PC-3 (cell line): ENCODE data around the gene TOGARAM2. TPM values are rescaled to one million over a fixed set of nuclear protein-coding genes. Genes with fewer than 3 reads are reported as not detected.

Experiments
- ATAC-seq: fragments of 200-7000 bp; cut with Tn5 transposase; 2 replicates; pipeline ENCODE4 v1.9.1; 2020; ENCODE audit warnings: mild to moderate bottlenecking, moderate library complexity
- BruUV-seq: library from RNA; stranded (reverse); fragments of 400-500 nt; replicated peaks from 2 replicates; lab custom pipeline; 2021; lab: Mats Ljungman, UMichigan
- CTCF ChIA-PET: fragments of 300-600 bp; sonication (Branson Sonifier 250); formaldehyde crosslinking; loops from one replicate; lab custom pipeline; 2022; ENCODE audit warnings: antibody characterized with exemption; lab: Charles Lee
- POLR2A ChIA-PET: fragments of 300-600 bp; sonication (Branson Sonifier 250); formaldehyde crosslinking; loops from one replicate; lab custom pipeline; 2022; ENCODE audit warnings: antibody characterized with exemption; ENCODE audit not compliant: unreplicated experiment; lab: Charles Lee
- DNase-seq: peaks from one replicate; pipeline ENCODE4 v3.0.0-alpha.2; 2015
- H2AFZ ChIP-seq: fragments of 300-600 bp; sonication (generic); 2 replicates; pipeline ENCODE4 v1.6.0; 2016; ENCODE audit warnings: antibody characterized with exemption, low read length
- H3F3A ChIP-seq: fragments of 300-600 bp; sonication (generic); one replicate; pipeline ENCODE4 v1.6.0; 2017; ENCODE audit warnings: antibody characterized with exemption, low read length, control low read depth, mild to moderate bottlenecking; ENCODE audit not compliant: unreplicated experiment
- H3K27ac ChIP-seq: fragments of 300-600 bp; sonication (generic); 2 replicates; pipeline ENCODE4 v1.5.1; 2016; ENCODE audit warnings: mild to moderate bottlenecking, low read length
- H3K27me3 ChIP-seq: fragments of 300-600 bp; sonication (generic); 2 replicates; pipeline ENCODE4 v1.6.1; 2016; ENCODE audit warnings: low read length, mixed read lengths
- H3K36me3 ChIP-seq: fragments of 300-600 bp; sonication (generic); 2 replicates; pipeline ENCODE4 v1.6.1; 2016; ENCODE audit warnings: low read depth, mixed run types, low read length, mixed read lengths
- H3K4me1 ChIP-seq: fragments of 300-600 bp; sonication (generic); 2 replicates; pipeline ENCODE4 v1.5.1; 2016; ENCODE audit warnings: low read length; ENCODE audit not compliant: insufficient read depth
- H3K4me2 ChIP-seq: fragments of 300-600 bp; sonication (generic); 2 replicates; pipeline ENCODE4 v1.6.0; 2016; ENCODE audit warnings: low read length
- H3K4me3 ChIP-seq: fragments of 300-600 bp; sonication (generic); 2 replicates; pipeline ENCODE4 v1.5.1; 2016; ENCODE audit warnings: mild to moderate bottlenecking, low read length, mixed read lengths
- H3K79me2 ChIP-seq: fragments of 300-600 bp; sonication (generic); 2 replicates; pipeline ENCODE4 v1.6.1; 2017; ENCODE audit warnings: low read length, mixed read lengths
- H3K9ac ChIP-seq: fragments of 300-600 bp; sonication (generic); 2 replicates; pipeline ENCODE4 v1.6.0; 2016; ENCODE audit warnings: mild to moderate bottlenecking, low read length
- H3K9me2 ChIP-seq: fragments of 300-600 bp; sonication (generic); replicated peaks from 2 replicates; pipeline ENCODE4 v1.6.1; 2016; ENCODE audit warnings: mixed run types, low read length, mixed read lengths
- H3K9me3 ChIP-seq: fragments of 300-600 bp; sonication (generic); 2 replicates; pipeline ENCODE4 v1.6.1; 2016; ENCODE audit warnings: low read length, mixed read lengths
- H4K20me1 ChIP-seq: fragments of 300-600 bp; sonication (generic); 2 replicates; pipeline ENCODE4 v1.6.1; 2016; ENCODE audit warnings: low read length, mixed read lengths
- EZH2 ChIP-seq: fragments of 300-600 bp; sonication (generic); IDR thresholded peaks from one replicate; pipeline ENCODE4 v1.6.1; 2017; ENCODE audit warnings: antibody characterized with exemption, mild to moderate bottlenecking, low read length; ENCODE audit not compliant: unreplicated experiment
- EZH2phosphoT487 ChIP-seq: fragments of 300-600 bp; sonication (generic); IDR thresholded peaks from 2 replicates; pipeline ENCODE4 v1.6.1; 2018; ENCODE audit warnings: mild to moderate bottlenecking, antibody characterized with exemption, low read length, borderline replicate concordance
- intact Hi-C: fragments of 100-400 bp; cut with micrococcal nuclease; formaldehyde crosslinking; loops from 2 replicates; pipeline ENCODE4 v1.9.0; 2023
- total RNA-seq: library from RNA; depleted of rRNA; stranded (reverse); fragments of >200 nt; gene quantifications from 2 replicates; pipeline ENCODE4 v1.2.3, GENCODE V29; 2014
- TF ChIP-seq, protein P1 (sequence below): fragments of 300-600 bp; sonication (generic); conservative IDR thresholded peaks from 2 replicates; pipeline ENCODE4 v1.5.1; 2017; ENCODE audit warnings: antibody characterized with exemption, low read depth, mild to moderate bottlenecking, low read length

TOGARAM2 gene
- total RNA-seq, 1 experiment from 2014 or later: not detected

DNA sequence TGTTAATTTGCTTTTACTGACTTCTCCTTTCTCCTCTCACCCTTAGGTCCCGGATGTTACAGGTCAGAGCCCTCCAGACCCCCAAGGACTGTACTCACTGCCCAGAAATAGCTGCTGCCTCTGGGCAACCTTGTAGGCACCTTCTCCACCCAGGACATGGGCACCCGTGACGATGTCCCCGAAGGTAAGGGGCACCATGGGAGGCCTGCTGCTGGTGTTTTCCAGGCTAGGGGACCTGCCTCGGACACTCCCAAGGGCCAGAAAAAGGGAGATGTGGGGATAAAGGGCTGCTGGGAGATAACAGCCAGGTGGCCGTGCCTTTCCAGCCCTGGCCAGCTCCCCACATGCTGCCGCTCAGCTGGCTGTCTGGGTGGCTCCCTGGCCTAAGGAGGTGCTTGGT, 13.6 kb downstream of the TOGARAM2 start:
- ChIA-PET CTCF (no interaction called here), POLR2A (no interaction called here)
- H2AFZ ChIP-seq: no peak overlapping the region
- no peak overlapping the region for H3K4me2 ChIP-seq
- no peaks in the 10 kb centered on the region for H3F3A ChIP-seq
- no peaks in the 10 kb centered on the region for H3K27me3 ChIP-seq
- H3K27ac ChIP-seq: no peak overlapping the region
- DNase-seq (no peak), ATAC-seq (no peak)
- TF ChIP-seq, protein P1, sequence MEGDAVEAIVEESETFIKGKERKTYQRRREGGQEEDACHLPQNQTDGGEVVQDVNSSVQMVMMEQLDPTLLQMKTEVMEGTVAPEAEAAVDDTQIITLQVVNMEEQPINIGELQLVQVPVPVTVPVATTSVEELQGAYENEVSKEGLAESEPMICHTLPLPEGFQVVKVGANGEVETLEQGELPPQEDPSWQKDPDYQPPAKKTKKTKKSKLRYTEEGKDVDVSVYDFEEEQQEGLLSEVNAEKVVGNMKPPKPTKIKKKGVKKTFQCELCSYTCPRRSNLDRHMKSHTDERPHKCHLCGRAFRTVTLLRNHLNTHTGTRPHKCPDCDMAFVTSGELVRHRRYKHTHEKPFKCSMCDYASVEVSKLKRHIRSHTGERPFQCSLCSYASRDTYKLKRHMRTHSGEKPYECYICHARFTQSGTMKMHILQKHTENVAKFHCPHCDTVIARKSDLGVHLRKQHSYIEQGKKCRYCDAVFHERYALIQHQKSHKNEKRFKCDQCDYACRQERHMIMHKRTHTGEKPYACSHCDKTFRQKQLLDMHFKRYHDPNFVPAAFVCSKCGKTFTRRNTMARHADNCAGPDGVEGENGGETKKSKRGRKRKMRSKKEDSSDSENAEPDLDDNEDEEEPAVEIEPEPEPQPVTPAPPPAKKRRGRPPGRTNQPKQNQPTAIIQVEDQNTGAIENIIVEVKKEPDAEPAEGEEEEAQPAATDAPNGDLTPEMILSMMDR: no peak
- BruUV-seq: no TSS peak
- H3K9me2 ChIP-seq: no peaks in the 10 kb centered on the region
- H3K4me3 ChIP-seq: no peak overlapping the region
- H3K4me1 ChIP-seq: peaks cover 9% of the 10 kb centered on the region
- H3K9me3 ChIP-seq: no peaks in the 10 kb centered on the region
- H4K20me1 ChIP-seq: no peaks in the 10 kb centered on the region
- intact Hi-C loops: no loop called here
- no peak overlapping the region for H3K9ac ChIP-seq
- H3K36me3 ChIP-seq: no peaks in the 10 kb centered on the region
- no peaks in the 10 kb centered on the region for H3K79me2 ChIP-seq

DNA sequence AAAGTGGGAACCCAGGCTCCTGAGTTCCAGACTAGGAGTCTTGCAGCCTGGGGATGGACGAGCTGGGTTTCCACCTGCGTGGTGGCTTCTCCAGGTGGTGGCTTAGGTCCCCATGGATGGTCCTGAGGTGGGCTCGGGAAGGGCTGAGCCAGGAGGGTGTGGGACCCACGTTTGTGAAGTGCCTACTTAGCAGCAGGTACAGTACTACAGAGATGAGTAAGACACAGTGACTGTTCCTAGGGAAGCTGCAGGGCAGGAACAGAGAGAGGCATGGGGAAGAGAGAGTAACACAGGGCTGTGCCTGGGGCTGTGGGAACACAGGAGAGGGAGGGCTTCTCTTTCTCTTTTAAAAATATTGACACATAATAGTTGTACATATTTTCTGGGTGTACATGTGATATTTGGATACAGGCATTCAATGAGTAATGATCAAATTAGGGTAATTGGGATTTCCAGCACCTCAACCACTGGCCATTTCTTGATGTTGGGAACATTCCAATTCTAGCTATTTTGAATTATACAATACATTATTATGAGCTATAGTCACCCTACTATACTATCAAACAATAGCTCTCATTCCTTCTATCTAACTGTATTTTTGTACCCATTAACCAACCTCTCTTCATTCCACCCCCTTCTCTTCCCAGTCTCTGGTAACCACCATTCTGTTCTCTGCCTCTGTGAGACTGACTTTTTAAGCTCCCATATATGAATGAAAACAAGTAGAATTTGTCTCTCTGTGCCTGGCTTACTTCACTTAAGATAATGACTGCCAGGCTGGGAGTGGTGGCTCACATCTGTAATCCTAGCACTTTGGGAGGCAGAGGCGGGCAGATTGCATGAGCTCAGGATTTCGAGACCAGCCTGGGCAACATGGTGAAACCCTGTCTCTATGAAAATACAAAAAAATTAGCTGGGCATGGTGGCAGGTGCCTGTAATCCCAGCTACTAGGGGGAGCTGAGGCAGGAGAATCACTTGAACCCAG, 15.0 kb downstream of the TOGARAM2 start:
- Histone ChIP-seq H3K27ac (no peak overlapping the region), H3K9me2 (no peaks in the 10 kb centered on the region), H3K27me3 (no peaks in the 10 kb centered on the region), H4K20me1 (no peaks in the 10 kb centered on the region), H3K79me2 (no peaks in the 10 kb centered on the region), H3K4me3 (no peak overlapping the region), H3K9ac (no peak overlapping the region), H2AFZ (no peak overlapping the region), H3F3A (no peaks in the 10 kb centered on the region), H3K36me3 (no peaks in the 10 kb centered on the region), H3K4me2 (no peak overlapping the region), H3K4me1 (peaks cover 9% of the 10 kb centered on the region), H3K9me3 (no peaks in the 10 kb centered on the region)
- CTCF ChIA-PET: no interaction called here
- POLR2A ChIA-PET: no interaction called here
- TF ChIP-seq, protein P1: no peak
- TF ChIP-seq EZH2 (no peak), EZH2phosphoT487 (no peak)
- DNase-seq (no peak), ATAC-seq (no peak)
- intact Hi-C loops: no loop called here
- BruUV-seq: no TSS peak

DNA sequence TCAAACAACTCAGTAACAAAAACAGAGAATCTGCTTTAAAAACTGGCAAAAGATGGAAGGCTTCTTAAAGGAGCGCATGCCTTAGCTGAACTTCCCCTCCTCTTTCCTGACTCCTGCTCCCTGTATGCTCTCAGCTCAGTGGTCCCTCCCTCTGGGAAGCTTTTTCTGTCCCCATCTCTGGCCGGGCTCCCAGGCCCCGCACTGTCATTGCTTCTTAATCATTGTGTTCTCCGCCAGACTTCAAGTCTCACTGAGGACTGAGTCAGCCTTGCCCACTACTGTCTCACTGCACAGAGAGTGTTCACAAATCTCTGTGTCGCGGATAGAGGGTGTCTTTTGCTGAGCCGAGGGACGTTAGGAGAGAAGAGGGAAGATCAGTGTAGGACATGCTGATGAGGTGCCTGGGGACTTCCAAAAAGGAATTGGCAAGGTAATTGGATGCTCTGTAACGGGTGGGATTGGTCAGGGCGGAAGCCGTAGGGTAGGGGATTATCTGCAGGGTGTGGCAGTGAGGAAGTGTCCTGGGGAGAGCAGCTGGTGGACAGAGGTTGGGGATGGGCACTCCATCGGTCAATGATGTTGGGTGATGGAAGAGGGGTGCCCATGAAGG, 16.2 kb downstream of the TOGARAM2 start:
- no peaks in the 10 kb centered on the region for H3F3A ChIP-seq
- BruUV-seq: no TSS peak
- H3K9me2 ChIP-seq: no peaks in the 10 kb centered on the region
- H3K27ac ChIP-seq: no peak overlapping the region
- ChIA-PET POLR2A (no interaction called here), CTCF (no interaction called here)
- peaks cover 9% of the 10 kb centered on the region for H3K4me1 ChIP-seq
- no peaks in the 10 kb centered on the region for H4K20me1 ChIP-seq
- H3K4me3 ChIP-seq: no peak overlapping the region
- ATAC-seq (no peak), DNase-seq (peak; percentile 8)
- H2AFZ ChIP-seq: no peak overlapping the region
- TF ChIP-seq EZH2 (no peak), EZH2phosphoT487 (no peak)
- TF ChIP-seq, protein P1: no peak
- no peaks in the 10 kb centered on the region for H3K9me3 ChIP-seq
- intact Hi-C loops: no loop called here
- no peak overlapping the region for H3K4me2 ChIP-seq
- no peaks in the 10 kb centered on the region for H3K79me2 ChIP-seq
- H3K9ac ChIP-seq: no peak overlapping the region
- no peaks in the 10 kb centered on the region for H3K27me3 ChIP-seq
- no peaks in the 10 kb centered on the region for H3K36me3 ChIP-seq
